ENCODE results near the gene CGNL1.

CGNL1 gene

GRCh38 chr15:57542505-57542817 lies 166.2 kb downstream of the CGNL1 start:
- TF ChIP-seq CTCF (IDR thresholded peaks at IDR 0.05; ENCODE audit: control extremely low read depth, extremely low read depth, low read depth, missing control alignments), result no peak
- POLR2A ChIA-PET, result no interaction called here
- no peak for DNase-seq (ENCODE audit: extremely low spot score)
- CTCF ChIA-PET, result interaction anchor here (0.8 to 11.1 kb wide), 19 partner anchors 8 to 1051 kb away, joined by 3 to 93 read pairs (median 6); no protein-coding TSS in a partner anchor

GRCh38 chr15:57544848-57545480 lies 168.7 kb downstream of the CGNL1 start:
- POLR2A ChIA-PET, result no interaction called here
- TF ChIP-seq CTCF (IDR thresholded peaks at IDR 0.05; ENCODE audit: control extremely low read depth, extremely low read depth, low read depth, missing control alignments), result no peak
- no peak for DNase-seq (ENCODE audit: extremely low spot score)
- CTCF ChIA-PET, result interaction anchor here (1.2 to 11.1 kb wide), 5 partner anchors 13 to 202 kb away, joined by 3 to 93 read pairs (median 10); no protein-coding TSS in a partner anchor

GRCh38 chr15:57545995-57546394 lies 169.7 kb downstream of the CGNL1 start:
- CTCF ChIA-PET, result interaction anchor here (1.2 to 11.1 kb wide), 5 partner anchors 12 to 204 kb away, joined by 3 to 93 read pairs (median 10); no protein-coding TSS in a partner anchor
- POLR2A ChIA-PET, result no interaction called here

GRCh38 chr15:57547243-57547755 lies 171.0 kb downstream of the CGNL1 start:
- ChIA-PET CTCF (interaction anchor here (2.3 to 11.1 kb wide), 3 partner anchors 13 to 205 kb away, joined by 8 to 93 read pairs (median 21); no protein-coding TSS in a partner anchor), POLR2A (no interaction called here)
- DNase-seq (ENCODE audit: extremely low spot score), result no peak
- no peak for TF ChIP-seq CTCF (IDR thresholded peaks at IDR 0.05; ENCODE audit: control extremely low read depth, extremely low read depth, low read depth, missing control alignments)

More at GRCh38 chr15:57545995-57546394, 169.7 kb downstream of the CGNL1 start:
- DNase-seq (ENCODE audit: extremely low spot score), result no peak
- no peak for TF ChIP-seq CTCF (IDR thresholded peaks at IDR 0.05; ENCODE audit: control extremely low read depth, extremely low read depth, low read depth, missing control alignments)

GRCh38 chr15:57548351-57548750 lies 172.0 kb downstream of the CGNL1 start:
- CTCF ChIA-PET, result interaction anchor here (1.3 to 11.1 kb wide), 4 partner anchors 12 to 206 kb away, joined by 3 to 93 read pairs (median 6); no protein-coding TSS in a partner anchor
- POLR2A ChIA-PET, result no interaction called here
- no peak for TF ChIP-seq CTCF (IDR thresholded peaks at IDR 0.05; ENCODE audit: control extremely low read depth, extremely low read depth, low read depth, missing control alignments)
- no peak for DNase-seq (ENCODE audit: extremely low spot score)

GRCh38 chr15:57548835-57549234 lies 172.5 kb downstream of the CGNL1 start:
- ChIA-PET CTCF (interaction anchor here (1.3 to 11.1 kb wide), 4 partner anchors 11 to 206 kb away, joined by 3 to 93 read pairs (median 6); no protein-coding TSS in a partner anchor), POLR2A (no interaction called here)
- TF ChIP-seq CTCF (IDR thresholded peaks at IDR 0.05; ENCODE audit: control extremely low read depth, extremely low read depth, low read depth, missing control alignments), result no peak
- DNase-seq (ENCODE audit: extremely low spot score), result no peak
